ENCODE measurements around the gene EBF3. TPM values are rescaled to one million over a fixed set of nuclear protein-coding genes. Genes with fewer than 3 reads are reported as not detected.
A peak's percentile ranks its signal among the peaks of the same experiment; 100 is the strongest.

EBF3 gene
- total RNA-seq, 6 experiments from 2014 or later, result 0.12 TPM; not detected in 5

DNA sequence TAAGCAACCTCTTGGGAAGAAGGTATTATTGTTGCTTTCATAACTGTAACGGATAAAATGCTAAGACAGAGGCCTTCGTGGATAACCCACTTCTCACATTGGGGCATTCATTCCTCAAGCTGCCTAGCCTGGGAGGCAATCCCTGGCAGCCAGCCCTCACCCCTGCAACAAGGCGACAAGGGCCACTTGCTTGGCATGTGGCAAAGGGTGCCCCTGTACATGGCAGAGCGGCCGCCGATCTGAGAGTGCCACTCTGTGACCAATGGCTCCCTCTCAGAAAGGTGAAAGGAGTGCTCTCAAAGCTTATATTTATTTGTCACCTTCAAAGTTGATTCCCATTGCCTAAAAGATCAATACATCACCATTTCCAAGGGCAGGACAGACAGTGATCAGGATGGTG lies 31.9 kb downstream of the EBF3 start:
- H3K4me1 ChIP-seq, result no peaks in the 10 kb centered on the region
- H3K4me3 ChIP-seq, result no peak overlapping the region
- WGBS (ENCODE audit: insufficient coverage, low coverage, low lambda C conversion rate, missing lambda C conversion rate), result 80% methylated on average over 1 of the region's 6 CpGs
- H3K27me3 ChIP-seq, result no peaks in the 10 kb centered on the region
- no peak for DNase-seq
- no peaks in the 10 kb centered on the region for H3K36me3 ChIP-seq
- ATAC-seq, result no peak
- no peaks in the 10 kb centered on the region for H3K9me3 ChIP-seq
- intact Hi-C loops (cut with DNase I), result no loop called here
- H3K27ac ChIP-seq, result no peak overlapping the region
- TF ChIP-seq POLR2A (IDR thresholded peaks at IDR 0.05), result no peak
- TF ChIP-seq, protein P1, sequence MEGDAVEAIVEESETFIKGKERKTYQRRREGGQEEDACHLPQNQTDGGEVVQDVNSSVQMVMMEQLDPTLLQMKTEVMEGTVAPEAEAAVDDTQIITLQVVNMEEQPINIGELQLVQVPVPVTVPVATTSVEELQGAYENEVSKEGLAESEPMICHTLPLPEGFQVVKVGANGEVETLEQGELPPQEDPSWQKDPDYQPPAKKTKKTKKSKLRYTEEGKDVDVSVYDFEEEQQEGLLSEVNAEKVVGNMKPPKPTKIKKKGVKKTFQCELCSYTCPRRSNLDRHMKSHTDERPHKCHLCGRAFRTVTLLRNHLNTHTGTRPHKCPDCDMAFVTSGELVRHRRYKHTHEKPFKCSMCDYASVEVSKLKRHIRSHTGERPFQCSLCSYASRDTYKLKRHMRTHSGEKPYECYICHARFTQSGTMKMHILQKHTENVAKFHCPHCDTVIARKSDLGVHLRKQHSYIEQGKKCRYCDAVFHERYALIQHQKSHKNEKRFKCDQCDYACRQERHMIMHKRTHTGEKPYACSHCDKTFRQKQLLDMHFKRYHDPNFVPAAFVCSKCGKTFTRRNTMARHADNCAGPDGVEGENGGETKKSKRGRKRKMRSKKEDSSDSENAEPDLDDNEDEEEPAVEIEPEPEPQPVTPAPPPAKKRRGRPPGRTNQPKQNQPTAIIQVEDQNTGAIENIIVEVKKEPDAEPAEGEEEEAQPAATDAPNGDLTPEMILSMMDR (IDR thresholded peaks at IDR 0.05), result no peak

DNA sequence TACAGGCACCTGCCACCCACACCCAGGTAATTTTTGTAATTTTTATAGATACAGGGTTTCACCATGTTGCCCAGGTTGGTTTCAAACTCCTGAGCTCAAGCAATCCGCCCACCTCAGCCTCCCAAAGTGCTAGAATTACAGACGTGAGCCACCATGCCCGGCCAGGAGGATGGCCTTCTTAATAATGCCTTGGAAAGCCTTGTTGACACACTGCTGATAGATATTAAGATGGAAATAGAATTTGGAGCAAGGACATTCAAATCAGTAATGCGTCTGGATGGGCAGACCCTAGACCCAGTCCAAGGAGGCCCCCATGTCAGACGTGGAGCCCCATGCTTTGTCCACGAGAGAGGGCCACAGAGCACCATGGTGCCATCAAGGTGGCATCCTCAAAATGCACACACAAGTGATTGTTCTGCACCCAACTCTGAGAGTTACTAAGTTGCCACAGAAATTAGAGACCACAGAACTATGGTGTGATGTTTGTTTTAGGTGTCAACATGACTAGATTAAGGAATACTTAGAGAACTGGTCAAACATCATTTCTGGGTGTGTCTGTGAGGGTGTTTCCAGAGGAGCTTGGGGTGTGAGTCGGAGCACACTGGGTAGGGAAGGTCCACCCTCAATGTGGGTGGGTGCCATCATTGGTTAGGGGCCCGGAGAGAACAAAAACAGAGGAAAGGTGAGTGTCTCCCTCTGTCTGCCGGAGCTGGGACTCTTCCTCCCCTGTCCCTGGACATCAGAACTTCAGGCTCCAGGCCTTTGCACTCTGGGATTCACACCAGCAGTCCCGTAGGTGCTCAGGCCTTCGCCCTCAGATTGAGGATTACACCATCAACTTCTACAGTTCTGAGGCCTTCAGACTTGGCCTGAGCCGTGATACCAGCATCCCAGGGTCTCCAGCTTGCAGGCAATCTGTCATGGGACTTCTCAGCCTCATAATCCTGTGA lies 34.5 kb downstream of the EBF3 start:
- Histone ChIP-seq H3K36me3 (no peaks in the 10 kb centered on the region), H3K4me3 (no peak overlapping the region), H3K27ac (no peak overlapping the region), H3K27me3 (no peaks in the 10 kb centered on the region), H3K9me3 (no peaks in the 10 kb centered on the region), H3K4me1 (no peaks in the 10 kb centered on the region)
- no peak for DNase-seq
- WGBS (ENCODE audit: insufficient coverage, low coverage, low lambda C conversion rate, missing lambda C conversion rate), result 71% methylated on average over 6 of the region's 12 CpGs
- intact Hi-C loops (cut with DNase I), result no loop called here
- TF ChIP-seq, protein P1 (IDR thresholded peaks at IDR 0.05), result no peak
- no peak for TF ChIP-seq POLR2A (IDR thresholded peaks at IDR 0.05)
- no peak for ATAC-seq

DNA sequence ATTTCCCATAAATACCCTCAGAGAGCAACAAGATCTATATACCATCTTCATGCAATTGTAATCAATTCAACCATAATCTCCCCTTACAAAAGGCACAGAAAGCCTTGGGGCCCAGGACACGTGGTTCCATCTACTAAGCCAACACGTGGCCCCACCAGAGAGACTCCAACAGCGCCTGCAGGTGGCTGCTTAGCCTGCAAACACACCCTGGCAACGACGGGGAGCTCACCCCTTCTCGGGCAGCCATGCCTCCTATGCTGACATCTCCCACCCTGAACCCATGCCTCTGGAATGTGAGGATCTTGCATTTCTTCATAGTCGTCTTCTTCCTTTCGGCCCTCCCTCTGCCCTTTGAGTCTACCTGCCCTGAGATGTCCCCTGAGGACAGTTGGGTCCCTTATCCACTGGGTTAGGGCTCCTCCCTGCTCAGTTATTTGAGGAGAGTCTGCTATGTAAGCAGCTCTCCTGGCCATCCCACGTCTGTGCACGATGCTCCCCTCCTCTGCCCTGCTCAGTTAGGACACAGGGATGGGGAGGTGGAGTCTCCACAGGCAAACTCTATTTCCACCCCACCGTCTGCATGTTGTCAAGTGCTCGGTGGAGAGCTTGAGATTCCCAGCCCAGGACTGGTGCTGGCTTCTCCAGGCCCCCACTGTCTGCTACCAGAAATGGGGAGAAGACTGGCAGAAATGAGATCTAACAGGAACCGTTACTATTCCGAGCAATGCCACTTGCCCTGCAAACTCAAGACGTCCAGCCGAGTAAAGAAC lies 36.5 kb downstream of the EBF3 start:
- TF ChIP-seq, protein P1 (IDR thresholded peaks at IDR 0.05), result no peak
- no peak for TF ChIP-seq POLR2A (IDR thresholded peaks at IDR 0.05)
- no peak overlapping the region for H3K27ac ChIP-seq
- intact Hi-C loops (cut with DNase I), result no loop called here
- DNase-seq (no peak), ATAC-seq (peak in 1 of 4 donors; percentile 24)
- H3K9me3 ChIP-seq, result no peaks in the 10 kb centered on the region
- no peaks in the 10 kb centered on the region for H3K36me3 ChIP-seq
- 75% methylated on average over 11 of the region's 16 CpGs for WGBS (ENCODE audit: insufficient coverage, low coverage, low lambda C conversion rate, missing lambda C conversion rate)
- H3K4me1 ChIP-seq, result no peaks in the 10 kb centered on the region
- H3K27me3 ChIP-seq, result no peaks in the 10 kb centered on the region
- H3K4me3 ChIP-seq, result no peak overlapping the region

DNA sequence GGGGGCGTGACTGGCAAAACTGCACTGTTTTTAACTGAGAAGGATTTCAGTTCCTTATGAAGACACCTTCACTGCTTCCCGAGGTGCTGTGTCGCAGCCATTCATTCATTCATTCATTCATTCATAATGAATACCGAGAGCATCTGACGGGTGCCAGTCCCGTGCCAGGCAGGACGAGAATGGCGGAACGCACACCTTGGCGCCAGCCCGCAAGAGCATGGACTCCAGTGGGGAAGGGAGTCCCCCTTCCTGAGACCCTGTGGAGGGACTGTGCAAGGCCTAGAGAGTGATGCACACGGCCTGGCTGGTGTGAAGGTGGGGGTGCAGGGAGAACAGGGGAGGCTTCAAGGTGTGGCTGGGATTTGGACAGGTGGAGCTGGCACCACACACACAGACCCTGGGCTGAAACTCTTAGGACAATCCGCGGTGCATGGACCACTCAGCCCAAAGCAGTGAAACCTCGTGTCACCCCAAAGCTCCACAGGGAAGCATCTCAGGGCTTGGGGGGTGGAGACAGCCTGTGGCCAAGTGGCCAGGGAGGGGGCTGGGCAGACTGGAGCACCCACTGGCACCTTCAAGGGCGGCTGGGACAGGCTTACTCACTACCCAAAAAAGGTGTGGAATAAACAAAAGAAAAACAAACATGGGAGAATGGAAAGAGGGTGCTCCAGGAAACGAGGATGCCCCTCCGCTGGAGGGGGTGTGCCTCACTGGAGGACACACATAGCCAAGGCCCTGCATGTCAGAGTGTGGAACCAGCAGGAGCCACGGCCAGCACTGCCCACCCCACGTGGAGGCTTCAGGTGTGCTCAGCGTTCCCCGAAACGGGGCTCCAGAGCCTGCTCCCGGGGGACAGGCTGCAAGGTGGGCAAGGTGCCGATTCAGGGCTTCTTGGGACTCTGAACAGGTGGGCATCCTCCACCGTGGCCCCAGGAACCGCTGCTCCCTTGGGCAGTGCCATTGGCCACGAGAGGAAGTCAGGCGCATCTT lies 37.7 kb downstream of the EBF3 start:
- WGBS (ENCODE audit: insufficient coverage, low coverage, low lambda C conversion rate, missing lambda C conversion rate), result 60% methylated on average over 6 of the region's 29 CpGs
- Histone ChIP-seq H3K27me3 (no peaks in the 10 kb centered on the region), H3K27ac (no peak overlapping the region), H3K4me3 (no peak overlapping the region), H3K4me1 (no peaks in the 10 kb centered on the region), H3K9me3 (no peaks in the 10 kb centered on the region), H3K36me3 (no peaks in the 10 kb centered on the region)
- ATAC-seq (no peak), DNase-seq (no peak)
- TF ChIP-seq, protein P1 (IDR thresholded peaks at IDR 0.05), result no peak
- TF ChIP-seq POLR2A (IDR thresholded peaks at IDR 0.05), result no peak
- intact Hi-C loops (cut with DNase I), result no loop called here
